Fibroblast of gingiva (primary cell): ENCODE data around the gene GALNT18.
"Not testable (repeated sequence)": the region's sequence is repeated elsewhere in the genome, so short reads cannot be mapped to it uniquely, and the experiment has no call there.

ENCODE experiments used
- DNase-seq: peaks from one replicate; pipeline ENCODE4 v3.0.0-alpha.2; 2011; ENCODE audit warnings: low read depth

GALNT18 gene

GRCh38 chr11:11459578-11459977 is 162.2 kb downstream of the GALNT18 start:
- no peak for DNase-seq

- DNase-seq, result no peak
Measured at GRCh38 chr11:11458485-11458884, 163.3 kb downstream of the GALNT18 start.

GRCh38 chr11:11458001-11458400 is 163.8 kb downstream of the GALNT18 start:
- DNase-seq, result no peak

- DNase-seq, result no peak
Measured at GRCh38 chr11:11456866-11457265, 164.9 kb downstream of the GALNT18 start.

- no peak for DNase-seq
Measured at GRCh38 chr11:11454671-11455223, 167.1 kb downstream of the GALNT18 start.

- no peak for DNase-seq
Measured at GRCh38 chr11:11451501-11452005, 170.3 kb downstream of the GALNT18 start.

GRCh38 chr11:11450744-11451362 is 171.0 kb downstream of the GALNT18 start:
- no peak for DNase-seq

GRCh38 chr11:11449327-11449726 is 172.5 kb downstream of the GALNT18 start:
- DNase-seq, result no peak

- DNase-seq, result no peak
Measured at GRCh38 chr11:11448626-11449025, 173.2 kb downstream of the GALNT18 start.

GRCh38 chr11:11447601-11448000 is 174.2 kb downstream of the GALNT18 start:
- not testable (repeated sequence) for DNase-seq

- DNase-seq, result no peak
Measured at GRCh38 chr11:11446967-11447366, 174.8 kb downstream of the GALNT18 start.

- no peak for DNase-seq
Measured at GRCh38 chr11:11446564-11446963, 175.2 kb downstream of the GALNT18 start.

GRCh38 chr11:11445441-11446185 is 176.2 kb downstream of the GALNT18 start:
- DNase-seq, result no peak

- no peak for DNase-seq
Measured at GRCh38 chr11:11444804-11445131, 177.0 kb downstream of the GALNT18 start.

- DNase-seq, result no peak
Measured at GRCh38 chr11:11444027-11444803, 177.6 kb downstream of the GALNT18 start.

GRCh38 chr11:11442791-11443190 is 179.0 kb downstream of the GALNT18 start:
- no peak for DNase-seq

GRCh38 chr11:11441516-11441915 is 180.3 kb downstream of the GALNT18 start:
- DNase-seq, result no peak

- DNase-seq, result no peak
Measured at GRCh38 chr11:11441091-11441490, 180.7 kb downstream of the GALNT18 start.

- no peak for DNase-seq
Measured at GRCh38 chr11:11440144-11440543, 181.7 kb downstream of the GALNT18 start.

GRCh38 chr11:11439591-11439990 is 182.2 kb downstream of the GALNT18 start:
- DNase-seq, result no peak

- no peak for DNase-seq
Measured at GRCh38 chr11:11436715-11437313, 185.0 kb downstream of the GALNT18 start.

GRCh38 chr11:11435635-11436034 is 186.2 kb downstream of the GALNT18 start:
- no peak for DNase-seq
